Calu3 (cell line): ENCODE measurements around the gene OGDHL. TPM values are rescaled to one million over a fixed set of nuclear protein-coding genes. Genes with fewer than 3 reads are reported as not detected.

Experiments
- BruUV-seq: library from RNA; stranded (reverse); fragments of 400-500 nt; replicated peaks from 2 replicates; lab custom pipeline; 2021; lab: Mats Ljungman, UMichigan
- CTCF ChIA-PET: fragments of 300-600 bp; sonication (Branson Sonifier 250); formaldehyde crosslinking; loops from one replicate; lab custom pipeline; 2022; ENCODE audit warnings: antibody characterized with exemption; lab: Charles Lee
- DNase-seq: peaks from one replicate; pipeline ENCODE4 v3.0.0; 2022
- H3K27ac Mint-ChIP-seq: one replicate; pipeline ENCODE4 v1.8.0; 2022; ENCODE audit warnings: mixed read lengths; ENCODE audit not compliant: unreplicated experiment
- H3K27me3 Mint-ChIP-seq: one replicate; pipeline ENCODE4 v1.8.0; 2022; ENCODE audit warnings: mixed read lengths; ENCODE audit not compliant: unreplicated experiment
- H3K36me3 Mint-ChIP-seq: one replicate; pipeline ENCODE4 v1.8.0; 2022; ENCODE audit warnings: mild to moderate bottlenecking, moderate library complexity, mixed read lengths; ENCODE audit not compliant: insufficient read depth, unreplicated experiment
- H3K4me1 Mint-ChIP-seq: one replicate; pipeline ENCODE4 v1.8.0; 2022; ENCODE audit warnings: mild to moderate bottlenecking, low read depth, mixed read lengths; ENCODE audit not compliant: unreplicated experiment
- H3K4me3 Mint-ChIP-seq: one replicate; pipeline ENCODE4 v1.8.0; 2022; ENCODE audit warnings: mild to moderate bottlenecking, low read depth, moderate library complexity, mixed read lengths; ENCODE audit not compliant: unreplicated experiment
- H3K9me3 Mint-ChIP-seq: one replicate; pipeline ENCODE4 v1.8.0; 2022; ENCODE audit warnings: low read depth, mixed read lengths; ENCODE audit not compliant: unreplicated experiment
- CTCF ChIP-seq: fragments of 200-600 bp; IDR thresholded peaks from one replicate; pipeline ENCODE4 v1.8.0; 2022; ENCODE audit warnings: antibody characterized with exemption; ENCODE audit not compliant: unreplicated experiment
- intact Hi-C: fragments of 100-400 bp; cut with micrococcal nuclease; formaldehyde crosslinking; loops from one replicate; pipeline ENCODE4 v1.10.0; 2022; ENCODE audit not compliant: unreplicated experiment
- total RNA-seq: library from RNA; stranded (reverse); gene quantifications from 2 replicates; pipeline ENCODE4 v1.2.3, GENCODE V29; 2022

Gene OGDHL
- total RNA-seq, 1 experiment from 2014 or later: 0.24 TPM

GRCh38 chr10:49742683-49743463, 19.2 kb downstream of the OGDHL start:
- Mint-ChIP-seq H3K4me1 (no peaks in the 10 kb centered on the region), H3K4me3 (no peak overlapping the region)
- no peak for TF ChIP-seq CTCF

GRCh38 chr10:49741108-49741995, 20.8 kb downstream of the OGDHL start:
- H3K36me3 Mint-ChIP-seq: no peaks in the 10 kb centered on the region
- H3K9me3 Mint-ChIP-seq: no peaks in the 10 kb centered on the region
- no peaks in the 10 kb centered on the region for H3K27me3 Mint-ChIP-seq
- CTCF ChIA-PET: no interaction called here
- no TSS peak for BruUV-seq
- no peak for TF ChIP-seq CTCF
- no peak overlapping the region for H3K27ac Mint-ChIP-seq
- H3K4me3 Mint-ChIP-seq: no peak overlapping the region
- intact Hi-C loops: no loop called here
- H3K4me1 Mint-ChIP-seq: no peaks in the 10 kb centered on the region
- DNase-seq: no peak

More at GRCh38 chr10:49742683-49743463, 19.2 kb downstream of the OGDHL start:
- no peak for DNase-seq
- CTCF ChIA-PET: interaction anchor here (0.6 kb wide), 1 partner anchor 1527 kb away, joined by 10 read pairs; no protein-coding TSS in a partner anchor
- no peak overlapping the region for H3K27ac Mint-ChIP-seq
- no peaks in the 10 kb centered on the region for H3K36me3 Mint-ChIP-seq
- no peaks in the 10 kb centered on the region for H3K9me3 Mint-ChIP-seq
- peaks cover 11% of the 10 kb centered on the region for H3K27me3 Mint-ChIP-seq
- no TSS peak for BruUV-seq
- intact Hi-C loops: no loop called here

- no peak overlapping the region for H3K27ac Mint-ChIP-seq
- no peaks in the 10 kb centered on the region for H3K9me3 Mint-ChIP-seq
- intact Hi-C loops: no loop called here
- DNase-seq: no peak
- BruUV-seq: no TSS peak
- no peak for TF ChIP-seq CTCF
- CTCF ChIA-PET: no interaction called here
- no peaks in the 10 kb centered on the region for H3K4me1 Mint-ChIP-seq
- no peak overlapping the region for H3K4me3 Mint-ChIP-seq
- no peaks in the 10 kb centered on the region for H3K27me3 Mint-ChIP-seq
- no peaks in the 10 kb centered on the region for H3K36me3 Mint-ChIP-seq
These were observed 21.6 kb downstream of the OGDHL start for GRCh38 chr10:49740346-49741107.

- no peak overlapping the region for H3K4me3 Mint-ChIP-seq
- CTCF ChIA-PET: no interaction called here
- H3K4me1 Mint-ChIP-seq: no peaks in the 10 kb centered on the region
- H3K9me3 Mint-ChIP-seq: no peaks in the 10 kb centered on the region
- H3K27me3 Mint-ChIP-seq: no peaks in the 10 kb centered on the region
- no peak for TF ChIP-seq CTCF
- DNase-seq: no peak
- BruUV-seq: no TSS peak
- H3K27ac Mint-ChIP-seq: no peak overlapping the region
- H3K36me3 Mint-ChIP-seq: no peaks in the 10 kb centered on the region
- intact Hi-C loops: no loop called here
These were observed 22.7 kb downstream of the OGDHL start for GRCh38 chr10:49739426-49739825.
